SKM-1 treated with dmso at 0.1 percent for 144 hours (cell line): ENCODE results near the gene YPEL3.

ENCODE experiments used
- DNase-seq: peaks from one replicate; lab custom pipeline; 2025; ENCODE audit not compliant: unreplicated experiment; lab: John Stamatoyannopoulos, UW

Gene YPEL3

GRCh38 chr16:30051518-30051917 lies 44.5 kb downstream of the YPEL3 start:
- no peak for DNase-seq

- DNase-seq: no peak
These were observed 46.1 kb downstream of the YPEL3 start for GRCh38 chr16:30049871-30050270.

GRCh38 chr16:30046588-30046987 lies 49.4 kb downstream of the YPEL3 start:
- DNase-seq: no peak

DNA sequence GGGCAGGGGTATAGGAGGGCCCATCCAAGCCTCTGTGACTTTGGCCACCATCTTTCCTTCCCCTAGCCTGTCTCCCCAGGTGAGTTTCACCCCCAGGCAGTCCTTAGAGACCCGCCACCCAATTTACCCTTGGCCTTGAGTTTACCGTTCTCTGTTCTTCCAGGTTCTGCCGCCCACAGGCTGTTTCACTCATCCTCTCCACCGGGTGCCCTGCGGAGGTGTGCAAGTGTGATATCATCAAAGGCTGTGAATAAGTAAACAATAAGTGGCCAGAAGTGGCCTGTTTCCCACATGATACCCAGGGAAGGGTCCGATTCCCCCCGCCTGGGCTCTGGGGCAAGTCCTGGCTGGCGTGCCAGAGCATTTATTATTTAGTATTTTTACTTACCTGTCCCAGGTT lies 49.8 kb downstream of the YPEL3 start:
- DNase-seq: no peak
